ENCODE data around the gene MRPS34. TPM values are rescaled to one million over a fixed set of nuclear protein-coding genes. Genes with fewer than 3 reads are reported as not detected.
"Not testable (repeated sequence)": the region's sequence is repeated elsewhere in the genome, so short reads cannot be mapped to it uniquely, and the experiment has no call there.

MRPS34 gene
- 31.4 TPM for total RNA-seq

DNA sequence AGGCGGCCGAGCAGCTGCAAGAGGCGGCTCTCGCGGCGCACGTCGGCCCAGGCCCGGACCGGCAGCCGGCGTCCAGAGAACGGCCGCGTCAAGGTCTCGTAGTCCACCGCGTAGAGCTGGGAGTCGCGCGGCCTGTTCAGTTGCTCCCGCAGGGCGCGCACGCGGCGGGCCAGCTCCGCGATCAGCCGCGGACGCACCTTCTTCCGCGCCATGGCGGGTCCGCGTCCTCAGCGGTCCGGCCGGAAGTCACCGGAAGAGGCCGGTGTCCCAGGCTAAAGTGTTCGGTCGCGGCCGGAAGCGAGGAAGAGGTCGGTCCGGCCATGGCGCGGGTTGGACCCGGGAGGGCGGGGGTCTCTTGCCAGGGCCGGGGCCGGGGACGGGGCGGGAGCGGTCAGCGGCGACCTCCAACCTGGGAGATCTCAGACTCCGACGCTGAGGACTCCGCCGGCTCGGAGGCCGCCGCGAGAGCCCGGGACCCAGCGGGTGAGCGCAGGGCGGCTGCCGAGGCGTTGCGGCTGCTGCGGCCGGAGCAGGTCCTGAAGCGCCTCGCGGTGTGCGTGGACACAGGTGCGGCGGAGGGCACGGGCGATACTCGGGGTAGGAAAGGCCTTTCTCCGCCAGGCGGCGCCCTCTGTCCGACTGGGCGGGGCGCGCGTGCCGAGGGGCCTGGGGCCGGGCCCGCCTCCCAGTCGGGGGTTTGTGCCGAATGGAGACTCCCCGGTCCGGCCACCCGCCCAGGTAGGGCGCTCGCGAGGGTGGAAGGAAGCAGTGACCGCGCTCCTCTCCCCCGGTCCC is at the start of gene MRPS34:
TSS of gene MRPS34 (minus strand) at position 227 of the 795 bp plus-strand sequence. CDS start at position 212, 15 bp downstream.
- DNase-seq (ENCODE audit: low spot score in 2 of 2) (peak; percentile 90 to 94), FAIRE-seq (no peak)

DNA sequence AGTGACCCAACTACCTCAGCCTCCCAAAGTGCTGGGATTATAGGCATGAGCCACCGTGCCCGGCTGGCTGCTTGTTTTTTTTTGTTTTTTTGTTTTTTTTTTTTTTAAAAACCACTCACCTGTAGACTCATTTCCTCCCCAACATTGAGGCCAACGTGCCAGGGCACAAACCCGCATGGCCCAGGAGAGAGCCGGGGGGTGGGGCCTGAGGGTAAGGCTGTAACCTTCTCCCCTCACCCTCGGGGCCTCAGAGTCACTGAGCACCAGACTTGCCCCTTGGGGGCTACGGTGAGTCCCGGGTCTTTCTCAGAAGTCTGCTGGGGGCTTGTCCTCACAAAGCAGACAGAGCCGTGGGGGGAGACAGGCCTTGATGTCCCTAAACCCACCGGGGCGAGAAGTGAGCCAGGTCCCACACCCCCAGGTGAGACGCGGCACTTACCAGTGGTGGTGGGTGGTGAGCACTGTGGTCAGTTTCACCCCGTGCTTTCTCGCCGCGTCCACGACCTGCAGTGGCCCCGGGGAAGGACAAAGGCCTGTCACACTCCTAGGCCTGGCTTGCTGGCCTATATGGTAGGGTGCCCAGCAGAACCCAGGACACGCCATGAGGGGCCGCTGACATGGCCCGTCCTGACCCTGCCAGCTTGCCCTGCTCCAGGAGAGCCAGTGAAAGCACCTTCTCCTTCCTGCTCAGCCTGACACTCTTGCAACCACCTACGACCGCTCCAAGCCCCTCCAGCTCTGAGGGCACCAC is 49.1 kb upstream of the MRPS34 start:
- DNase-seq (ENCODE audit: low spot score in 2 of 2) (no peak), FAIRE-seq (no peak)

DNA sequence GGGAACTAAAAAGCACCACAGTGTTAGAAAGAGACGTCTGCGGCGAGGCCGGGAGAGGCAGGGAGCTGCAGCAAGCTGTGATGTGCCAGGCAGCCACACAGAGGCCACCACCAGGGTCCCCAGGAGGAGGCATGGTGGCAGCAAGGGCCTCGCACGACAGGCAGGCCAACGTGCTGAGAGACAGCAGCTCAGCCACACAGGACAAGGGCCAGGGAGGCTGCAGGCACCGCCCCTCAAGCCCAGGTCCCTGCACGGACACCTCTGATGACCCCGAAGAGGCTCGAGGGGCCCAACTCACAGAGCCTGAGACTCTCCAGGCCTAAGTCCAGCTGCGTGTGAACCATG is 48.0 kb upstream of the MRPS34 start:
- no peak for FAIRE-seq

DNA sequence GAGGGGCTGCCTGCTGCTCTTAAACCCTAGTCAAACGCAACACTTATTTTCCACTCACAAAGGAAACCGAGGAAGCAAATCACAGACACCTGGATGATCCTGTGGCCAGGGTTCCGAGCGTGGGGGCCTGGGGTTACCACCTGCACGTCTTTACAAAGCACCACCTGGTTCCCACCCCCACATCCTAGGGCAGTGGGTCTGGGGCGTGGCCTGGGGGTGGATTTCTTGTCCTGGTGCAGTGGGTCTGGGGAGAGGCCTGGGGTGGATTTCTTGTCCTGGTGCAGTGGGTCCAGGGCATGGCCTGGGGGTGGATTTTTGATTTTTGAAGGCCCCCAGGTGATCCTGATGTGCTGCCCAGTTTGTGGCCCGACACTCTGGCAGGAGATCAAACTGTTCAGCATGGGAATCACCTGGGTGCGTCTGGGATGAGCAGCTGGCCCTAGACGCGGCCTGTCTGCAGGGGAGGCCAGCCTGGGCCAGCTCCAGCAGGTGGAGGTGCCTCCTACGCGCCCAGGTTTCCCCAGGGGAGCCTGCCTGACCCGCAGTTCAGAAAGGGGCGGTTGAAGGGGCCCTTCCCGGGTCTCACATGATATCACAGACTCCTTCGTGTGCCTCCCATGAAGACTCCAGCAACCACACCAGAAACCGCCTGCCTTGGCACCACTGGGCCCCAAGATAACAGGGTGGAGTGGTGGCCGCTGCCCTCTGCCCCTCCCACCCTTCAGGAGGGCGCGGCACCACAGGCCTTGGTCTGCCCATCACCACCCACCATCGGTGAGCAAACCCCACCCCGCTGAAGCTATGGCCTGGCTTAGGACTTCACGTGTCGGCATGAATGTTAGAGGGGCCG is 47.4 kb upstream of the MRPS34 start:
- no peak for FAIRE-seq
- no peak for DNase-seq (ENCODE audit: low spot score in 2 of 2)

More for the DNA sequence above, 48.0 kb upstream of the MRPS34 start:
- DNase-seq (ENCODE audit: low spot score in 2 of 2), result no peak

DNA sequence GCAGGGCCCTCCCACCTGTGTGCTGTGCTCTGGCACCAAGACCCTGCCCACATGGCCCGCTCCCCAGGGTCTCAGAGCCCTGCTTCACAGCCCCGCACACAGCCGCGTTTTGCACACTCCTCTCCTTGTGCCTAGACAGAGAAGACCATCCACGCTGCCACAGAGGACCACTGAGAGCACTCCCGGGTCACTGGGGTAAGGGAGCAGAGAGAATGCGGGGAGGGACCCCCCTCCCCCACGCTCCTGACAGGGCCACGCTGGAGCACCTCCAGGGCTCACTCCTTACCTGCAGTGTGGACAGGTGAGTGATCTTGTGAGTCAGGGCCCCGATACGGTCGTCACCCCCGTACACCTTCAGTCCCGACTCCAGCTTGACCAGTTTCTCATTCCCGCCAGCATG is 46.7 kb upstream of the MRPS34 start:
- FAIRE-seq (no peak), DNase-seq (ENCODE audit: low spot score in 2 of 2) (no peak)

DNA sequence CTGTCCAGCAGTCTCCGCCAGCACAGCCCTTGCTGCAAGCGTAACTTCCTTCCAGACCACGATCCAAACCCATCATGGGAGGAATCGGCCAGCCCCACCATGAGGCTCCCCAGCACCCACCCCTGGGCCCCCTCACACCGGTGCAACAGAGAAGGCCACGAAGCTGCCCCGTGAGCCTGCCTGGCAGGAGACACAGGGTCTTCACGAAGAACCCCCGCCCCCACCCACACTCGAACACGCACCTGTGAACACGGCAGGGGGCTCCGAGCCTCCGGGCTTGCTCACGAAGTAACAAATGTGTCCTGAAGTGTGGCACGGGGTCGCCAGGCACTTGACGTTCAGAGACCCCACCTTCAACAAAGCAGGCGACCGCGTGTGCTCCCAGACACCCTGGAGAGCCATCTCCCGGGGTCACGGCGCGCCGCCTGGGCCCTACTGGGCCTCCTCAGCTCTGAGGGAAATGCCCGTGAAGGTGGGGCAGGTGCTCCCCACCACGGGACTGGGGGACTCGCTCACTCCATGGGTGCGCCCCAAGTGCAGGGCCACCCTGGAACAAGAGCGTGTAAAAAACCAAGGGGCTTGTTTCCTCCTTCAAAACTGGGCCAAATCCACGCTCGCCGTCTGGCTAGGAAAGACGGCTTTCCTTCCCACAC is 46.1 kb upstream of the MRPS34 start:
- DNase-seq (ENCODE audit: low spot score in 2 of 2), result no peak
- no peak for FAIRE-seq

DNA sequence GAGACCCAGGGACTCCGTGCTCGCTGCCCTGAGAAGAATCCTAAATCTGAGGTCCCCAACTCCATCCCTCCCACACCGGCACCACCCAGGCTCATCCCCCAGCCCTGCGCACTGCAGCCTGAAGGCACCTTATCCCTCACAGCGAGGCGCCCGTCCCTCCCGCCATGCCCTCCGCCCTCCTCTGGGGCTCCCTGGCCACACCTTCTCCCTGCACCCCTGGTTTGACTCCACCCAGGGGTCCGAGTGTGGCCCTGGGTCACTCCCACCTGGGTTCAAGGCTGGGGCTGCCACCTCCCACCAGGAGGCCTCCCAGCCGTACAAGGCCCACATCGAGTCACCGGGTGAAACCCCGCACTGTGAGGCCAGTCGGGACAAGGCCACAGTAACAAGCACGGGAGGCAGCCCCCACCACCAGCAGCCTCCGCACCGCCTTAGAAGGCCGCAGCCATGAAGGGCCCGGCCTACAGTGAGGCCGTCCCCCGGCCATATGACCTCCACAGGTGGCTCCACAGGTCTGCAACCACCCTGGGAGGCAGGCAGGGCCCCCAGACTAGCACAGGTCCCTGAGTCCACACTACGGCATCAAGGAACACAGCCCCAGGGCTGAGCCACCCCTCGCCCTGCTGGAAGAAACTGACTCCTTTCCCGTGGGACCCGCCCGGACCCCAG is 45.4 kb upstream of the MRPS34 start:
- no peak for DNase-seq (ENCODE audit: low spot score in 2 of 2)
- FAIRE-seq, result no peak

DNA sequence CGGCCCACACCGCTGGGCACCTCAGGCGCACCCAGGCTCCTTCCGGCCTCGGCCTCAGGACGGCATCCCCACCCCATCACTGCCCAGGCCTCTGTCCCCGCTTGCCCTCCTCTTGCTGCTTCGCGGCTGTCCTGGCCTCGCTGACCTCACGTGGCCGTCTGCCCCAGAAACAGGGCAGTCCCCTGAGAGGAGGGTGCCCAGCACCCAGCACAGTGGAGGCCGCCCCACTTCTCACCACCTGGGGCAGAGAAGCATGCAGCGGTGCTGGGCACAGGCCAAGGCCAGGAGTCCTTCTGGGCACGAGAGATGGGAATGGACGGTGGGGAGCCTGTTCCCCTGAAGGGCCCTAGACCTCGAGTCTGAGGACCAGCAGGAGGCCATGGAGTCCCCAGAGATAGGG is 44.8 kb upstream of the MRPS34 start:
- FAIRE-seq (no peak), DNase-seq (ENCODE audit: low spot score in 2 of 2) (no peak)

DNA sequence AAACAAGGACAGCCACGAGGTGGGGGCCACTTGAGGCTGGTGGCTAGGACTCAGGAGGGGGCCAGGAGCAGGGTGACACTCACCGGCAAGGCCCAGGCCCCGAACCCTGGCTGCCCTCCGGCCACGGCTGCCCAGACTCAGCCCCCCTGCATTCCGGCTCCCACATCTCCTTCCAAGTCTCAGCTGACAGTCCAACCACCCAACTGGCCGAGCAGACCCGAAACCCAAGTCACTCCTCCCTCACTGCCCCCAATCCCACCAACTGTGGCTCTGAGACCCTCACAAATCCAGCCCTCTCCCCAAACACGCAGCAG is 44.3 kb upstream of the MRPS34 start:
- no peak for FAIRE-seq
- DNase-seq (ENCODE audit: low spot score in 2 of 2), result no peak

DNA sequence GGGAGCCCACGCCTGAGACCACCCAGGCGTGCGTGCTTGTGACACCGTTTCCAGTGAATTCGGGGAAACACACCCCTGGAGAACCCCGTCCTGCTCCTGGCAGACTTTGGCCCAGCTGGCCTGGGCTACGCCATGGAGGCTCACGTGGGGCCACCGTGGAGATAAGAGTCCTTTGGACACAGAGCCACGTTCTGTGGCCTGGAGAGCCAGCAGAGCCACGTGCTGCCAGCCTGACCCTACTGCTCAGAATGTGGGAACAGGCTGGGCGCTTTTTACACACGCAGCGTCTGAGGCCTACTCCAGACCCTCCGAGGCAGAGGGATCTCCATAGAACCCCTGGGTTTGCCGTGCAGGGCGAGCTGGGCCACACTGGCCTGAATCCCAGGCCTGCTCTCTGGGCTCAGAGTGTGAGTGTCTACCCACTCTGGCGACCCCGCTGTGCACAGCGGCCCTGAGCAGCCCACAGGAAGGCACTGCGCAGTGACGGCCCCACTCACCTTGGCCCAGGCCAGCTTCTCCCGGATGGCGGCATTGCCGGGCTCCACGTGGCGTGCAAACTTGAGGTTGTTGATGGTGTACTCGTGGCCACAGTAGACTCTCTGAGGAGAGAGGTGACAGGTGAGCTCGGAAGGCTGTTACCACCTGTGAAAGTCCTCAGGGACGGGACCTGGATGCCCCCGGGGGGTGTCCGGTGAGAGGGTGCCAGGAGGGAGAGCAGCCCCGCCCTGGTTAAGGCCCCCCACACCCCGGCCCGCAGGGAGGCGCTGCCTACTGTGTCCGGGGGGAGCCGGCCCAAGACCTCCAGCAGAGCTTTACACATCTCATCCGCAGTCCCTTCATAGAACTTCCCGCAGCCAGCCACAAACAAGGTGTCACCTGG is 43.7 kb upstream of the MRPS34 start:
- FAIRE-seq, result no peak
- DNase-seq (ENCODE audit: low spot score in 2 of 2), result no peak

DNA sequence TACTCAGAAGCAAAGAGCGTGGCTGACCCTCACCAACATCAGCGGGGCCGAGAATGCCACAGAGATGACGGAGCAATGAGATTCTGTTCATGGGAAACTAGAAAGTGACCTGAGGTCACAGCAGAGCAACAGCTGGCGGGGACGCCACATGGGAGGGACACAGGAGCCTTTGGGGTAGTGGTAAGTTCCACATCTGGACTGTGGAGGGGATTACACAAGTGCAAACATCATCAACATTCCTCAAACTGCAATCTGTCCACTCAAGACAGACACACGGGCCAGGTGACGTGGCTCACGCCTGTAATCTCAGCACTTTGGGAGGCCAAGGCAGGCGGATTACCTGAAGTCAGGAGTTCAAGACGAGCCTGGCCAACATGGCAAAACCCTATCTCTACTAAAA is 42.5 kb upstream of the MRPS34 start:
- DNase-seq (ENCODE audit: low spot score in 2 of 2) (no peak), FAIRE-seq (no peak)

DNA sequence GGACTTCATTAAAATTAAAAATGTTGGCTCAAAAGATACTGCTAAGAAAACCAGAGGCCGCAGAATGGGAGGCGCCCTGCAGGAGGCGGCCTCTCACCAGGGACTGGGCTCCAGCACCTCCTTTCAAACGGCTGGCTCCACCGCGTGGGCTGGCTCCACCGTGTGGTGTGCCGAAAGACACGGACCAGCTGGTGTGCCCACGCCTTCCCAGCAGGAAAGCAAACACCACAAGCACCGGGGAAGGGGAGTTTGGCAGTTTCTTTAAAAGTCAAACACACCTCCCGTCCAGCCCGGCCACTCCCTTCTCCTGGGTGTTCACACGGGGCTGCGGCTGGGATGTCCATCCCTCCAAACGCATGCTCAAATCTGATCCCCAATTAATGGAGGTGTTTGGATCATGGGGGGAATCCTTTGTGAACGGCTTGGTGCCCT is 39.8 kb upstream of the MRPS34 start:
- DNase-seq (ENCODE audit: low spot score in 2 of 2), result peak in 1 of 2 donors; percentile 59
- FAIRE-seq, result no peak

DNA sequence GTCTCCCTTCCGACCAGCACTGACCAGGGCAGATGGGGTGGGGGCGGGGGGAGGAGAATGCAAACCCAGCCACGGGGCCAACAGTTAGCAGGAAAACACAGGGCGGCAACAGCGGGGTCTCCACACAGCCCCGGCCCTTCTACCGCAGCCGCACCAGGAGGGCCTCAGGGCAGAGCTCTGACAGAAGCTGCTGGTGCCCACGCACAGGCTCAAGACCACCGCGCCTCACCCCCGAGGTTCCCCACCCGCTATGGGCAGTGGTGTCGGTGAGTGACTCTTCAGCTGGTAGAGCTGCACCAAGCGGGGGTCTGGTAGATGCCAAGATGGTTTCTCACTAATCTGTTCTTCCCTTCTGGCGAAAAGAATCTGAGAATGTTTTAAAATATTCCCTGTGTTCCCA is 37.6 kb upstream of the MRPS34 start:
- FAIRE-seq, result no peak
- no peak for DNase-seq (ENCODE audit: low spot score in 2 of 2)

DNA sequence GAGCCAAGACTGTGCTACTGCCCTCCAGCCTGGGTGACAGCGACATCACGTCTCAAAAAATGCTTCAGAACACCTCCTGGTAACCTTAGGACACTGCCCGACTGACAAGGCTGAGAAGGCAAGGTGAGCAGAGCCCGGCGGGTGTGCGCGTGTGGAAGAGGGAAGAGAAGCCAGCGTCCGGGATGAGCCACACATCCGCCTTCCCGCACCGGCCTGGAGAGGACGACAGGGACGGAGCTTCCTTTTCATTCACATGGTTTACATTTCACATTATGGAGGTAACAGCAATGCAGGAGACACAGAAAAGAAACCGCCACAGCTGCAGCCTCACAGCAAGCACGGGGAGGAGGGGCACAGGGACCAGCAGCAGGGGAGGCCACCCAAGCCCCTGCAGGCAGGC is 37.2 kb upstream of the MRPS34 start:
- DNase-seq (ENCODE audit: low spot score in 2 of 2) (no peak), FAIRE-seq (no peak)

DNA sequence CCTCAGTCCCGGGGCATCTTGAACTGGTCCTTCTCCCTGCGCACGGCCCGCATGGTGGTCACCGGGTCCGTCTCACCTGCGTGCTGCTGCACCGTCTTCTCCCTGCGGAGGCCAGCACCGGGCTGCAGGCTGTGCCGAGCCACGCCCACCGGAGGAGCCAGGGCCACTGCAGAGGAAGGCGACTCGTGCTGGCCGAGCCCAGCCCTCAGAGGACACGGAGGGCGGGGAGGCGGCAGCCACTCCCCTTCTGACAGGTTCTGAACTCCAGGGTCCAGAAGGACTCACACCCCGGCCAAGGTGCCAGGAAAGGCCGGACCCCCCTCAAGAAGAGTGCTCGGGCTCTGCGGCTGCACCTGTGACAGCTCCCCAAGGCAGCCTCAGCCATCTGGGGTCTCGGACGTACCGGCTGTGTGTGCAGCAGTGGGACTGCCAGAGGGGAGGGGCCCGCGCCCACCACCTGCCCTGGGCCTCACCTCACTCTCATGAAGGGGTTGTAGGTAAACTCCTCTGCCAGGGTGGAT is 36.4 kb upstream of the MRPS34 start:
- no peak for DNase-seq (ENCODE audit: low spot score in 2 of 2)
- no peak for FAIRE-seq

DNA sequence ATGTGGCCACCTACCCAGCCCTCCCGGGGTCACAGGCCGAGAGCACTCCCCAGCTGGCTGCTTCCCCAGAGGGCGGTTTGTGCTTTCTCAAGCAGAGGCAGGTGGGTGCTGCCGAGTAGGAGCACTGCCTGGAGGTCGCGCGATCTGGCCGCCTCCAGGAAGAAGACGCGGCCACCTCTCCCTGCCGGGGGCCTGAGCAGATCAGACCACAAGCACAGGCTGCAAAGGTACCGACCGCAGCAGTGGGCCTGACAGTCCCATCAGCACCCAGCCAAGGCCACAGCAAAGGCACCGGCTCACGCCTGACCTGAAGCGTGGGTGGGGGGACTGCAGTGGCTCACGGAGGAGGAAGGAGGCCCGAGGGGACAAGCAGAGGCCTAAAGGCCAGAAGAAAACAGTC is 35.8 kb upstream of the MRPS34 start:
- DNase-seq (ENCODE audit: low spot score in 2 of 2) (no peak), FAIRE-seq (no peak)

DNA sequence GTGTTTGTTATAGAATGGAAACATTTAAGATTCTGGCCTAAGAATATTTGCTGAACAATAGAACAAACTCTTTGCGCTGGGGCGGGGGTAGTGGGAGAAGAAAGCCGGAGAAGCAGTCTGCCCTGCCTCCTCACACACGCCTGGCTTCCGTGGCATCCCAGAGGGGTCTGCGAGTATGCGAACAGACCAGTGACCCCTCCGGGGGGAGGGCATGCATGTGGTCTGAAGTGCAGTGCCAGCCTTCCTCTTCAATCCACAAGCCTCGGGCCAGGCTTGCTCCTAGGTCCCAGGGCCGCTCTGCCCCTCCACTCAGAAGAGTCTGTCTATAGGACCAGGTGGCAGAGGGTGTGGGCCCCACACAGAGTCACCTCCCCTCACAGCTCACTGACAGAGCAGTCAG is 34.7 kb upstream of the MRPS34 start:
- DNase-seq (ENCODE audit: low spot score in 2 of 2) (no peak), FAIRE-seq (no peak)

DNA sequence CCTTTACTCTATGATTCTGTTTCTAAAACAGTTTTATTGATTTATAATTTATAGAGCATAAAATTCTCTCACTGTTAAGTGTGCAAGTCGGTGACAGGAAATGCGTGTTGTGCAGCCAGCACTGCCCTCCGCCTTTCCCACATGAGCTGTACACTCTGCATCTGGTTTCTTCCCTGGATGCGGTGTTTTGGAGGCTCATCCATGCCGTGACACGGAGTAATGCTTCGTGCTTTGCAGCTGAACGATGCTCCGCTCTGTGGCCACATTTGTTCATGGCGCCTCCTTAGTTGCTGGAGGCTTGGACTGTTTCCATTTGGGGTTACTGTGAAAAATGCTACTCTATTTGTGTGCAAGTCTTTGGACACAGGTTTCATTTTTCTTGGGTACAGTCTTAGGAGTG is 27.8 kb upstream of the MRPS34 start:
- DNase-seq (ENCODE audit: low spot score in 2 of 2), result no peak
- FAIRE-seq, result no peak

DNA sequence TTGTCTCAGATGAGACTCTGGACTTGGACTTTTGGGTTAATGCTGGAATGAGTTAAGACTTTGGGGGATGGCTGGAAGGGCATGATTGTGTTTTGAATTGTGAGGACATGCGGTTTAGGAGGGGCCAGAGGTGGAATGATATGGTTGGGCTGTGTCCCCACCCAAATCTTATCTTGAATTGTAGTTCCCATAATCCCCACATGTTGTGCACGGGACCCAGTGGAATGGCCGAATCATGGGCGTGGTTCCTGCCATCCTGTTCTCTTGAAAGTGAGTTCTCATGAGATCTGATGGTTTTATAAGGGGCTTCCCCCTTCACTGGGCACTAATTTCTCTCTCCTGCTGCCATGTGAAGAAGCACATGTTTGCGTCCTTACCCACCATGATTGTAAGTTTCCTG is 26.3 kb upstream of the MRPS34 start:
- FAIRE-seq; DNase-seq (ENCODE audit: low spot score in 2 of 2): not testable (repeated sequence)
